ENCODE measurements around the gene HAUS3. TPM values are rescaled to one million over a fixed set of nuclear protein-coding genes. Genes with fewer than 3 reads are reported as not detected.

The HAUS3 gene
- total and polyA plus RNA-seq, 2 of the 13 experiments (the other 11 are each of a cell fraction or from before 2014, with no cell fraction given): 3.9 to 12.6 TPM

DNA sequence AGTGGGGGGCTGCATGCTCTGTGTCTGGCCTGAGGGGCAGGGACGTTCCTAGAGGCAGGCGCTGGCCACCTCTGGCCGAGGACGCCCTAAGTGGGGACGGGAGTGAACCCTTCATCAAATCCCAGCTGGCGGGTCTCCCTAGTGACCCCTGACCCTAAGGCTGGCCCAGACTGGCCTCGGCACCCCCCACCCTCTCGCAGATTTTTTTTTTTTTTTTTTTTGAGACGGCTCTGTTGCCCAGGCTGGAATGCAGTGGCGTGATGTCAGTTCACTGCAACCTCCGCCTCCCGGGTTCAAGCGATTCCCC is 21.0 kb upstream of the HAUS3 start (continued):
- TF ChIP-seq, protein P1, sequence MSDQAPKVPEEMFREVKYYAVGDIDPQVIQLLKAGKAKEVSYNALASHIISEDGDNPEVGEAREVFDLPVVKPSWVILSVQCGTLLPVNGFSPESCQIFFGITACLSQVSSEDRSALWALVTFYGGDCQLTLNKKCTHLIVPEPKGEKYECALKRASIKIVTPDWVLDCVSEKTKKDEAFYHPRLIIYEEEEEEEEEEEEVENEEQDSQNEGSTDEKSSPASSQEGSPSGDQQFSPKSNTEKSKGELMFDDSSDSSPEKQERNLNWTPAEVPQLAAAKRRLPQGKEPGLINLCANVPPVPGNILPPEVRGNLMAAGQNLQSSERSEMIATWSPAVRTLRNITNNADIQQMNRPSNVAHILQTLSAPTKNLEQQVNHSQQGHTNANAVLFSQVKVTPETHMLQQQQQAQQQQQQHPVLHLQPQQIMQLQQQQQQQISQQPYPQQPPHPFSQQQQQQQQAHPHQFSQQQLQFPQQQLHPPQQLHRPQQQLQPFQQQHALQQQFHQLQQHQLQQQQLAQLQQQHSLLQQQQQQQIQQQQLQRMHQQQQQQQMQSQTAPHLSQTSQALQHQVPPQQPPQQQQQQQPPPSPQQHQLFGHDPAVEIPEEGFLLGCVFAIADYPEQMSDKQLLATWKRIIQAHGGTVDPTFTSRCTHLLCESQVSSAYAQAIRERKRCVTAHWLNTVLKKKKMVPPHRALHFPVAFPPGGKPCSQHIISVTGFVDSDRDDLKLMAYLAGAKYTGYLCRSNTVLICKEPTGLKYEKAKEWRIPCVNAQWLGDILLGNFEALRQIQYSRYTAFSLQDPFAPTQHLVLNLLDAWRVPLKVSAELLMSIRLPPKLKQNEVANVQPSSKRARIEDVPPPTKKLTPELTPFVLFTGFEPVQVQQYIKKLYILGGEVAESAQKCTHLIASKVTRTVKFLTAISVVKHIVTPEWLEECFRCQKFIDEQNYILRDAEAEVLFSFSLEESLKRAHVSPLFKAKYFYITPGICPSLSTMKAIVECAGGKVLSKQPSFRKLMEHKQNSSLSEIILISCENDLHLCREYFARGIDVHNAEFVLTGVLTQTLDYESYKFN (CRISPR knock-in tag; conservative IDR thresholded peaks at IDR 0.05): no peak
- no peak for TF ChIP-seq MAZ (IDR thresholded peaks at IDR 0.05; ENCODE audit: borderline replicate concordance, low read depth, low read length)
- TF ChIP-seq MAZ (CRISPR knock-in tag; IDR thresholded peaks at IDR 0.05; ENCODE audit: low read depth): no peak
- TF ChIP-seq ZNF354B (CRISPR knock-in tag; IDR thresholded peaks at IDR 0.05): no peak
- no peak for TF ChIP-seq ZNF616 (CRISPR knock-in tag; IDR thresholded peaks at IDR 0.05; ENCODE audit: low read depth)
- 0 out of 2 replicates have a peak, but pooled peaks have one; percentile 4 for TF ChIP-seq ZNF543 (CRISPR knock-in tag; IDR thresholded peaks at IDR 0.05)
- no peak for TF ChIP-seq MED1 (CRISPR knock-in tag; IDR thresholded peaks at IDR 0.05)
- no peak for TF ChIP-seq MAFF (IDR thresholded peaks at IDR 0.05; ENCODE audit: low read depth, low read length)
- TF ChIP-seq, protein P2, sequence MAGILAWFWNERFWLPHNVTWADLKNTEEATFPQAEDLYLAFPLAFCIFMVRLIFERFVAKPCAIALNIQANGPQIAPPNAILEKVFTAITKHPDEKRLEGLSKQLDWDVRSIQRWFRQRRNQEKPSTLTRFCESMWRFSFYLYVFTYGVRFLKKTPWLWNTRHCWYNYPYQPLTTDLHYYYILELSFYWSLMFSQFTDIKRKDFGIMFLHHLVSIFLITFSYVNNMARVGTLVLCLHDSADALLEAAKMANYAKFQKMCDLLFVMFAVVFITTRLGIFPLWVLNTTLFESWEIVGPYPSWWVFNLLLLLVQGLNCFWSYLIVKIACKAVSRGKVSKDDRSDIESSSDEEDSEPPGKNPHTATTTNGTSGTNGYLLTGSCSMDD (CRISPR knock-in tag; IDR thresholded peaks at IDR 0.05): no peak
- TF ChIP-seq, protein P3, sequence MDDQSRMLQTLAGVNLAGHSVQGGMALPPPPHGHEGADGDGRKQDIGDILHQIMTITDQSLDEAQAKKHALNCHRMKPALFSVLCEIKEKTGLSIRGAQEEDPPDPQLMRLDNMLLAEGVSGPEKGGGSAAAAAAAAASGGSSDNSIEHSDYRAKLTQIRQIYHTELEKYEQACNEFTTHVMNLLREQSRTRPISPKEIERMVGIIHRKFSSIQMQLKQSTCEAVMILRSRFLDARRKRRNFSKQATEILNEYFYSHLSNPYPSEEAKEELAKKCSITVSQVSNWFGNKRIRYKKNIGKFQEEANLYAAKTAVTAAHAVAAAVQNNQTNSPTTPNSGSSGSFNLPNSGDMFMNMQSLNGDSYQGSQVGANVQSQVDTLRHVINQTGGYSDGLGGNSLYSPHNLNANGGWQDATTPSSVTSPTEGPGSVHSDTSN (CRISPR knock-in tag; IDR thresholded peaks at IDR 0.05; ENCODE audit: borderline replicate concordance): no peak
- no peak for TF ChIP-seq REXO4 (CRISPR knock-in tag; IDR thresholded peaks at IDR 0.05; ENCODE audit: borderline replicate concordance)
- TF ChIP-seq ZKSCAN1 (IDR thresholded peaks at IDR 0.05; ENCODE audit: low read length): no peak
- no peak for TF ChIP-seq ZNF7 (CRISPR knock-in tag; IDR thresholded peaks at IDR 0.05)
- TF ChIP-seq, protein P4, sequence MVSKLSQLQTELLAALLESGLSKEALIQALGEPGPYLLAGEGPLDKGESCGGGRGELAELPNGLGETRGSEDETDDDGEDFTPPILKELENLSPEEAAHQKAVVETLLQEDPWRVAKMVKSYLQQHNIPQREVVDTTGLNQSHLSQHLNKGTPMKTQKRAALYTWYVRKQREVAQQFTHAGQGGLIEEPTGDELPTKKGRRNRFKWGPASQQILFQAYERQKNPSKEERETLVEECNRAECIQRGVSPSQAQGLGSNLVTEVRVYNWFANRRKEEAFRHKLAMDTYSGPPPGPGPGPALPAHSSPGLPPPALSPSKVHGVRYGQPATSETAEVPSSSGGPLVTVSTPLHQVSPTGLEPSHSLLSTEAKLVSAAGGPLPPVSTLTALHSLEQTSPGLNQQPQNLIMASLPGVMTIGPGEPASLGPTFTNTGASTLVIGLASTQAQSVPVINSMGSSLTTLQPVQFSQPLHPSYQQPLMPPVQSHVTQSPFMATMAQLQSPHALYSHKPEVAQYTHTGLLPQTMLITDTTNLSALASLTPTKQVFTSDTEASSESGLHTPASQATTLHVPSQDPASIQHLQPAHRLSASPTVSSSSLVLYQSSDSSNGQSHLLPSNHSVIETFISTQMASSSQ (IDR thresholded peaks at IDR 0.05; ENCODE audit: low read depth): no peak
- TF ChIP-seq, protein P4 (CRISPR knock-in tag; IDR thresholded peaks at IDR 0.05; ENCODE audit: borderline replicate concordance): no peak

All from HepG2 (cell line).